Tibial nerve (tissue), 4 donors: ENCODE measurements around the gene RNF212B.

ENCODE experiments used
- CTCF ChIP-seq, 5 experiments: fragments of 200-600 bp in 3 of 5; fragments of 450-650 bp in 2 of 5; sonication (generic) in 3 of 5; IDR thresholded peaks; one replicate each; pipeline ENCODE4 v1.5.1; 2016 to 2019; ENCODE audit warnings: antibody characterized with exemption in 5 of 5, mild to moderate bottlenecking in 3 of 5, moderate library complexity in 2 of 5
- EP300 ChIP-seq, 2 donors: sonication (generic); formaldehyde crosslinking; IDR thresholded peaks; one replicate each; pipeline ENCODE4 v1.6.1; 2017; ENCODE audit warnings: antibody characterized with exemption in 2 of 2, mild to moderate bottlenecking in 1 of 2
- POLR2A ChIP-seq, 2 donors: fragments of 450-650 bp; IDR thresholded peaks; one replicate each; pipeline ENCODE4 v1.6.1; 2017; ENCODE audit warnings: antibody characterized with exemption in 2 of 2, mild to moderate bottlenecking in 2 of 2, moderate library complexity in 2 of 2

- no peak for TF ChIP-seq CTCF (IDR thresholded peaks at IDR 0.05)
- TF ChIP-seq POLR2A (IDR thresholded peaks at IDR 0.05), result no peak
- TF ChIP-seq EP300 (IDR thresholded peaks at IDR 0.05), result no peak
Observed at GRCh38 chr14:23249824-23250223, 12.1 kb downstream of the RNF212B start.
